Loucy (cell line): ENCODE results near the gene ZNF692.
"Not testable (repeated sequence)": the region's sequence is repeated elsewhere in the genome, so short reads cannot be mapped to it uniquely, and the experiment has no call there.

Experiments
- H2AFZ ChIP-seq: fragments of 200-600 bp; sonication (generic); 2 replicates; pipeline ENCODE4 v1.6.0; 2016; ENCODE audit warnings: antibody characterized with exemption, mild to moderate bottlenecking, low read length, moderate library complexity
- H3F3A ChIP-seq: fragments of 200-600 bp; 2 replicates; pipeline ENCODE4 v1.6.0; 2016; ENCODE audit warnings: antibody characterized with exemption, low read depth, mild to moderate bottlenecking
- H3K27me3 ChIP-seq: fragments of 200-600 bp; sonication (generic); 2 replicates; pipeline ENCODE4 v1.6.1; 2014; ENCODE audit warnings: low read length, mild to moderate bottlenecking; ENCODE audit not compliant: insufficient read depth, poor library complexity, severe bottlenecking
- H3K36me3 ChIP-seq: fragments of 200-600 bp; sonication (generic); 2 replicates; pipeline ENCODE4 v1.6.1; 2016; ENCODE audit warnings: low read length; ENCODE audit not compliant: insufficient read depth
- H3K4me1 ChIP-seq: fragments of 200-600 bp; sonication (generic); 2 replicates; pipeline ENCODE4 v1.5.1; 2014; ENCODE audit warnings: low read length, mild to moderate bottlenecking; ENCODE audit not compliant: insufficient read depth, poor library complexity, severe bottlenecking
- H3K4me2 ChIP-seq: fragments of 200-600 bp; sonication (generic); 2 replicates; pipeline ENCODE4 v1.6.0; 2014; ENCODE audit warnings: antibody characterized with exemption, low read length, low read depth, mild to moderate bottlenecking; ENCODE audit not compliant: poor library complexity, severe bottlenecking
- H3K4me3 ChIP-seq: fragments of 200-600 bp; sonication (generic); 2 replicates; pipeline ENCODE4 v1.5.1; 2014; ENCODE audit warnings: low read length, mild to moderate bottlenecking, mixed read lengths; ENCODE audit not compliant: poor library complexity, severe bottlenecking
- H3K79me2 ChIP-seq: fragments of 200-600 bp; sonication (generic); 2 replicates; pipeline ENCODE4 v1.6.1; 2014; ENCODE audit warnings: low read length; ENCODE audit not compliant: insufficient read depth
- H3K9ac ChIP-seq: fragments of 200-600 bp; sonication (generic); 2 replicates; pipeline ENCODE4 v1.6.0; 2014; ENCODE audit warnings: mild to moderate bottlenecking, low read depth, low read length, moderate library complexity; ENCODE audit not compliant: poor library complexity, severe bottlenecking
- H3K9me2 ChIP-seq: fragments of 200-600 bp; sonication (generic); replicated peaks from 2 replicates; pipeline ENCODE4 v1.6.1; 2016; ENCODE audit warnings: low read depth, low read length, mixed read lengths
- H3K9me3 ChIP-seq: fragments of 200-600 bp; sonication (generic); 2 replicates; pipeline ENCODE4 v1.6.1; 2014; ENCODE audit warnings: mild to moderate bottlenecking, antibody characterized with exemption, low read length, low read depth; ENCODE audit not compliant: insufficient read depth
- H4K20me1 ChIP-seq: fragments of 200-600 bp; sonication (generic); 2 replicates; pipeline ENCODE4 v1.6.0; 2014; ENCODE audit warnings: antibody characterized with exemption, low read length, mild to moderate bottlenecking; ENCODE audit not compliant: insufficient read depth, poor library complexity, severe bottlenecking
- EZH2phosphoT487 ChIP-seq: fragments of 200-600 bp; IDR thresholded peaks from 2 replicates; pipeline ENCODE4 v1.6.1; 2018; ENCODE audit warnings: antibody characterized with exemption, mild to moderate bottlenecking, moderate library complexity, borderline replicate concordance
- TF ChIP-seq, protein P1 (sequence below): fragments of 200-600 bp; sonication (generic); conservative IDR thresholded peaks from 2 replicates; pipeline ENCODE4 v1.5.1; 2014; ENCODE audit warnings: mild to moderate bottlenecking, antibody characterized with exemption, low read length

ZNF692 gene

DNA sequence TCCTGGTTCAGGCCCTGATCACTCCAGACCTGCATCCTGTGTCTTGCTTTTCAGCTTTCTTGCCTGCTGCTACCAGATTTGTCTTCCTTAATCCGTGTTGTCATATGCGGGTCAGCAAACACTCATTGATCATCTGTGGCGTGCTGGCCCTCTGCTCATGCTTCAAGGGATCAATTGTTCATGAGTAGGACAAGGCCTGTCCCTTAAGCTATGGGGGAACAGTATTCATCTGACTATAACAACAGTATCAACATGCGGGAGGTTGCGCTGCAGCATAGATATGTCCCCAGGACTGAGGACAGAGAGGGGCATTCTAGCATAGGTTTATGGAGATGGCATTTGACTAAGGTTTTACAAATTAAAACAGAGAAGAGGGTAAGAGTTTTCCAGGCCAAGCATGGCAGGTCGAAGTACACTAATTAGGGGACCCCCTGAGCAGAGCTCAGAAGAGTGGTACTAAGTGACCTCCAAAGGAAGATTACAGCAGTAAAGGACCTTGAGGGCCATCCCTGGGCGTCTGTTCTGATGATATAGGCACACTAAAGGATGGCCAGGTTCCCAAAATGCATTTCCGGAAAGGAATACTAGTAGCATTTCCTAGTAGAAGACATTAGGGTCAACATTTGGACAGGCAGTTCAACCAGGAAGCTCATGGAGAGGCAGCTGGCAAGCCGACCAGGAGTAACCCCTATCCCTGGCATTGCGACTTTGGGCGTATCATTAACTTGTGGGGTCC lies 21.7 kb downstream of the ZNF692 start:
- Histone ChIP-seq H2AFZ (peak overlapping the region; percentile 25), H3K4me3 (peak overlapping the region; percentile 84), H3K79me2 (peaks cover 33% of the 10 kb centered on the region), H3F3A (no peaks in the 10 kb centered on the region), H3K36me3 (no peaks in the 10 kb centered on the region), H3K4me2 (peak overlapping the region; percentile 88), H3K9ac (peak overlapping the region; percentile 98), H4K20me1 (no peaks in the 10 kb centered on the region), H3K4me1 (peaks cover 57% of the 10 kb centered on the region), H3K9me3 (no peaks in the 10 kb centered on the region), H3K27me3 (no peaks in the 10 kb centered on the region), H3K9me2 (no peaks in the 10 kb centered on the region)
- TF ChIP-seq, protein P1, sequence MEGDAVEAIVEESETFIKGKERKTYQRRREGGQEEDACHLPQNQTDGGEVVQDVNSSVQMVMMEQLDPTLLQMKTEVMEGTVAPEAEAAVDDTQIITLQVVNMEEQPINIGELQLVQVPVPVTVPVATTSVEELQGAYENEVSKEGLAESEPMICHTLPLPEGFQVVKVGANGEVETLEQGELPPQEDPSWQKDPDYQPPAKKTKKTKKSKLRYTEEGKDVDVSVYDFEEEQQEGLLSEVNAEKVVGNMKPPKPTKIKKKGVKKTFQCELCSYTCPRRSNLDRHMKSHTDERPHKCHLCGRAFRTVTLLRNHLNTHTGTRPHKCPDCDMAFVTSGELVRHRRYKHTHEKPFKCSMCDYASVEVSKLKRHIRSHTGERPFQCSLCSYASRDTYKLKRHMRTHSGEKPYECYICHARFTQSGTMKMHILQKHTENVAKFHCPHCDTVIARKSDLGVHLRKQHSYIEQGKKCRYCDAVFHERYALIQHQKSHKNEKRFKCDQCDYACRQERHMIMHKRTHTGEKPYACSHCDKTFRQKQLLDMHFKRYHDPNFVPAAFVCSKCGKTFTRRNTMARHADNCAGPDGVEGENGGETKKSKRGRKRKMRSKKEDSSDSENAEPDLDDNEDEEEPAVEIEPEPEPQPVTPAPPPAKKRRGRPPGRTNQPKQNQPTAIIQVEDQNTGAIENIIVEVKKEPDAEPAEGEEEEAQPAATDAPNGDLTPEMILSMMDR = no peak
- no peak for TF ChIP-seq EZH2phosphoT487

- TF ChIP-seq, protein P1 = peak; percentile 23; the same call in 1 of the 2 replicates
- no peak for TF ChIP-seq EZH2phosphoT487
- no peaks in the 10 kb centered on the region for H3F3A ChIP-seq
- H3K4me3 ChIP-seq = peak overlapping the region; percentile 46
- H4K20me1 ChIP-seq = no peaks in the 10 kb centered on the region
- H3K79me2 ChIP-seq = peaks cover 6% of the 10 kb centered on the region
- H3K4me2 ChIP-seq = peak overlapping the region; percentile 53
- H3K36me3 ChIP-seq = no peaks in the 10 kb centered on the region
- no peaks in the 10 kb centered on the region for H3K27me3 ChIP-seq
- no peaks in the 10 kb centered on the region for H3K9me2 ChIP-seq
- peak overlapping the region; percentile 61 for H2AFZ ChIP-seq
- H3K4me1 ChIP-seq = peaks cover 35% of the 10 kb centered on the region
- H3K9ac ChIP-seq = peak overlapping the region; percentile 47
- no peaks in the 10 kb centered on the region for H3K9me3 ChIP-seq
Observed at GRCh38 chr1:248834343-248834940, 24.4 kb downstream of the ZNF692 start.

- Histone ChIP-seq H3K27me3 (no peaks in the 10 kb centered on the region), H2AFZ (no peak overlapping the region), H3K79me2 (no peaks in the 10 kb centered on the region), H3K36me3 (no peaks in the 10 kb centered on the region), H3K4me3 (no peak overlapping the region), H3K9me2 (no peaks in the 10 kb centered on the region), H3K4me1 (peaks cover 26% of the 10 kb centered on the region), H3K9ac (no peak overlapping the region), H3F3A (no peaks in the 10 kb centered on the region), H4K20me1 (no peaks in the 10 kb centered on the region), H3K9me3 (no peaks in the 10 kb centered on the region), H3K4me2 (no peak overlapping the region)
- TF ChIP-seq EZH2phosphoT487 = no peak
- TF ChIP-seq, protein P1 = no peak
Observed at GRCh38 chr1:248831842-248832241, 27.0 kb downstream of the ZNF692 start.

DNA sequence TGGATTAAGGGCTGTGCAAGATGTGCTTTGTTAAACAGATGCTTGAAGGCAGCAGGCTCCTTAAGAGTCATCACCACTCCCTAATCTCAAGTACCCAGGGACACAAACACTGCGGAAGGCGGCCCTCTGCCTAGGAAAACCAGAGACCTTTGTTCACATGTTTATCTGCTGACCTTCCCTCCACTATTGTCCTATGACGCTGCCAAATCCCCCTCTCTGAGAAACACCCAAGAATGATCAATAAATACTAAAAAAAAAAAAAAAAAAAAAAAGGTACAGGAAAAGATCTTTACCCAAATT lies 28.2 kb downstream of the ZNF692 start:
- peaks cover 29% of the 10 kb centered on the region for H3K4me1 ChIP-seq
- not testable (repeated sequence) for H3K9ac ChIP-seq, H3K36me3 ChIP-seq, H3K9me2 ChIP-seq, H3F3A ChIP-seq, H4K20me1 ChIP-seq, H2AFZ ChIP-seq, H3K27me3 ChIP-seq, H3K4me2 ChIP-seq, H3K4me3 ChIP-seq, H3K9me3 ChIP-seq, H3K79me2 ChIP-seq
